HepG2 (cell line): Measurements from ENCODE around the gene DEFB124. TPM values are rescaled to one million over a fixed set of nuclear protein-coding genes. Genes with fewer than 3 reads are reported as not detected.

Source experiments
- ATAC-seq: fragments of 200-7000 bp; cut with Tn5 transposase; 3 replicates; pipeline ENCODE4 v1.9.1; 2020; ENCODE audit warnings: mild to moderate bottlenecking, moderate library complexity
- BruUV-seq: library from RNA; stranded (reverse); fragments of 400-500 nt; replicated peaks from 2 replicates; lab custom pipeline; 2021; lab: Mats Ljungman, UMichigan
- CTCF ChIA-PET: fragments of 300-600 bp; formaldehyde crosslinking; extraction: SDS; loops from one replicate; lab custom pipeline; 2021; ENCODE audit warnings: low total read pairs, inconsistent platforms, low intra/inter-chr PET ratio; lab: Yijun Ruan, JAX
- POLR2A ChIA-PET: fragments of 350-600 bp; sonication (Branson Sonifier 250); formaldehyde crosslinking; loops from one replicate; lab custom pipeline; 2020; ENCODE audit warnings: antibody characterized with exemption, inconsistent platforms; lab: Yijun Ruan, JAX
- DNase-seq: peaks from one replicate; pipeline ENCODE4 v3.0.0-alpha.2; 2015; ENCODE audit warnings: low spot score
- FAIRE-seq: peaks from 3 replicates; lab custom pipeline; 2011; peaks lifted over from hg19 to GRCh38; lab: Jason Lieb, UNC
- H2AFZ ChIP-seq: one replicate; pipeline ENCODE4 v1.6.1; 2011; ENCODE audit warnings: low read length, inconsistent platforms
- H3K27ac ChIP-seq: fragments of 300-600 bp; 3 replicates; pipeline ENCODE4 v1.8.0; 2011; ENCODE audit warnings: mixed run types, mild to moderate bottlenecking, mixed read lengths, low read length, inconsistent platforms; ENCODE audit not compliant: insufficient read depth; ENCODE audit errors: extremely low read length
- H3K27me3 ChIP-seq, 2 experiments: fragments of 200-600 bp in 1 of 2; 2 replicates in 1 of 2; 3 replicates in 1 of 2; pipeline versions ENCODE4 v1.6.0 to v1.8.0; 2011; ENCODE audit warnings: low read length in 2 of 2, mild to moderate bottlenecking in 2 of 2, moderate library complexity in 2 of 2, inconsistent platforms in 1 of 2; ENCODE audit not compliant: insufficient read depth in 2 of 2, control insufficient read depth in 1 of 2
- H3K36me3 ChIP-seq, 2 experiments: fragments of 200-600 bp in 1 of 2; replicated peaks in 1 of 2; 2 replicates in 1 of 2; 3 replicates in 1 of 2; pipeline versions ENCODE4 v1.5.1 to v1.8.0; 2011; ENCODE audit warnings: low read length in 2 of 2, inconsistent platforms in 1 of 2; ENCODE audit not compliant: insufficient read depth in 2 of 2, control insufficient read depth in 1 of 2
- H3K4me1 ChIP-seq: 2 replicates; pipeline ENCODE4 v1.5.1; 2012; ENCODE audit warnings: low read length, inconsistent platforms; ENCODE audit not compliant: insufficient read depth
- H3K4me2 ChIP-seq: 2 replicates; pipeline ENCODE4 v1.6.0; 2011; ENCODE audit warnings: low read depth, low read length, inconsistent platforms
- H3K4me3 ChIP-seq, 3 experiments: fragments of 200-600 bp in 1 of 3; sonication (generic), shearing (Covaris generic) in 1 of 3; replicated peaks in 1 of 3; 2 replicates each; pipeline ENCODE4 v1.5.1; 2011 to 2016; ENCODE audit warnings: low read length in 3 of 3, inconsistent platforms in 2 of 3, low read depth in 2 of 3, mild to moderate bottlenecking in 2 of 3, control low read depth in 1 of 3, mixed read lengths in 1 of 3; ENCODE audit not compliant: insufficient read depth in 1 of 3
- H3K79me2 ChIP-seq: one replicate; pipeline ENCODE4 v1.6.1; 2011; ENCODE audit warnings: low read length, inconsistent platforms; ENCODE audit not compliant: insufficient read depth
- H3K9ac ChIP-seq: 2 replicates; pipeline ENCODE4 v1.6.0; 2011; ENCODE audit warnings: mild to moderate bottlenecking, low read depth, low read length, inconsistent platforms; ENCODE audit not compliant: insufficient read depth
- H3K9me3 ChIP-seq: 2 replicates; pipeline ENCODE4 v1.5.1; 2012; ENCODE audit warnings: mild to moderate bottlenecking, low read length
- H4K20me1 ChIP-seq: 2 replicates; pipeline ENCODE4 v1.6.0; 2011; ENCODE audit warnings: inconsistent platforms, mild to moderate bottlenecking, low read length, moderate library complexity; ENCODE audit not compliant: insufficient read depth
- CBX1 ChIP-seq: IDR thresholded peaks from one replicate; pipeline ENCODE4 v1.6.1; 2016; ENCODE audit warnings: antibody characterized with exemption, low read depth
- CENPBD1 ChIP-seq: sonication (generic); formaldehyde crosslinking; IDR thresholded peaks from 2 replicates; pipeline ENCODE4 v1.8.0; 2022; ENCODE audit warnings: missing genetic modification reagents, low read depth, mild to moderate bottlenecking, borderline replicate concordance
- FOXK1 ChIP-seq: sonication (generic); formaldehyde crosslinking; IDR thresholded peaks from 2 replicates; pipeline ENCODE4 v1.4.0; 2020; ENCODE audit warnings: low read depth, missing genetic modification reagents, borderline replicate concordance
- JUND ChIP-seq: sonication (generic); formaldehyde crosslinking; IDR thresholded peaks from 2 replicates; pipeline ENCODE4 v1.8.0; 2022; ENCODE audit warnings: mild to moderate bottlenecking, missing genetic modification reagents
- STAT5B ChIP-seq: sonication (generic); formaldehyde crosslinking; IDR thresholded peaks from 2 replicates; pipeline ENCODE4 v1.4.0; 2020; ENCODE audit warnings: missing genetic modification reagents
- ZNF24 ChIP-seq: fragments of 450-650 bp; IDR thresholded peaks from 2 replicates; pipeline ENCODE4 v1.6.1; 2017; ENCODE audit warnings: antibody characterized with exemption, mild to moderate bottlenecking
- ZNF253 ChIP-seq: sonication (generic); formaldehyde crosslinking; IDR thresholded peaks from 2 replicates; pipeline ENCODE4 v1.8.0; 2022; ENCODE audit warnings: mild to moderate bottlenecking, missing genetic modification reagents, borderline replicate concordance
- ZNF274 ChIP-seq: sonication (generic); formaldehyde crosslinking; IDR thresholded peaks from 2 replicates; pipeline ENCODE4 v1.5.1; 2020; ENCODE audit warnings: mild to moderate bottlenecking, missing genetic modification reagents
- WGBS: methylation state at CpG from one replicate; pipeline ENCODE4 v1.1.6; 2017; ENCODE audit warnings: low lambda C conversion rate; 5-methylcytosine and 5-hydroxymethylcytosine counted together
- in situ Hi-C: cut with HindIII; loops from 2 replicates; pipeline ENCODE4 v1.10.0; 2017; ENCODE audit warnings: low pct_unique_long_range_greater_than_20kb; ENCODE audit not compliant: extremely low pct_ligation_motif_present
- intact Hi-C: fragments of 100-400 bp; cut with micrococcal nuclease; formaldehyde crosslinking; loops from one replicate; pipeline ENCODE4 v1.10.0; 2022; ENCODE audit not compliant: unreplicated experiment
- polyA plus RNA-seq, 8 experiments: library from polyadenylated mRNA; depleted of rRNA in 3 of 8; stranded (reverse) in 7 of 8; unstranded in 1 of 8; fragments of >200 nt; fragmentation: Illumina TruSeq in 4 of 8; extraction: Trizol in 4 of 8; gene quantifications; 2 replicates each; pipeline versions ENCODE4 v1.2.1 to v1.2.3, GENCODE V29; 2011 to 2016; ENCODE audit warnings: low read depth in 4 of 8, missing spikeins in 1 of 8, mixed read lengths in 1 of 8; ENCODE audit not compliant: insufficient read depth in 1 of 8
- total RNA-seq, 5 experiments: library from RNA; depleted of rRNA; stranded (reverse); fragments of >200 nt; fragmentation: Illumina TruSeq; extraction: Trizol; gene quantifications; 2 replicates each; pipeline ENCODE4 v1.2.3, GENCODE V29; 2016; ENCODE audit warnings: low read depth in 1 of 5
- TF ChIP-seq, protein P1 (sequence below), 2 experiments: sonication (generic) in 1 of 2; formaldehyde crosslinking in 1 of 2; IDR thresholded peaks; 2 replicates each; pipeline versions ENCODE4 v1.5.1 to v1.6.1; 2011 to 2020; ENCODE audit warnings: borderline replicate concordance in 1 of 2, low read depth in 1 of 2, low read length in 1 of 2, mild to moderate bottlenecking in 1 of 2, missing genetic modification reagents in 1 of 2, moderate library complexity in 1 of 2

Gene DEFB124
- total and polyA plus RNA-seq, 2 of the 13 experiments (the other 11 are each of a cell fraction or from before 2014, with no cell fraction given) = not detected

DNA sequence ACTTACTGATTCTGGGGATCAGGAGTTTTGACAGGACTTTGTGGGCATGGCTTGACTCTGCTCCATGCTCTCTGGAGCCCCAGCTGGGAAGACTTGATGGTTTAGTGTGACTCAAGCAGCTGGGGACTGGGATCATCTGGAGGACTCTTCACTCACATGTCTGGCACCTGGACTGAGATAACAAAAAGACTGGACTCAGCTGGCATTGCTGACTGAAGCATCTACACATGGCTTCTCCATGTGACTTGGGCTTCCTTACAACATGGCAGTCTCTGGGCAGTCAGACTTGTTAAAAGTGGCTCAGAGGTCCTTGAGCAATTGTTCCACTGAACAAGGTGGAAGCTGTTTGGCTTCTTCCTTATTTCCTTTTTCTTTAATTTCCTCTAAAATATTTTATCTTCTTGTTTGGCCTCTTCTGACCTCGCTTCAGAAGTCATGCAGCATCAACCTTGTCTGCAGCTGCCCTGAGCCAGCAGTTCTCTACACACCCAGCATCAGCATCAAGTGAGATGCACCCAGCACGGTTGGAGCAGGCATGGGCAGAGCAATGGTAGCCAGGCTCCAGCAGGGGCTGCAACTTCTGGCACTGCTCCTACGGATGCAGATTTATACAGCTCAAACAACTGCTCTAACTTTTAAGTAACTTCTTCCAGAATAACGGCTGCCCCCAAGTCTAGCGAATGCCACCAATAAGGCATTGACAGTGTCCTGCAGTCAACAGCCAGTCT is 33.8 kb upstream of the DEFB124 start (continued):
- no peak for TF ChIP-seq CENPBD1

DNA sequence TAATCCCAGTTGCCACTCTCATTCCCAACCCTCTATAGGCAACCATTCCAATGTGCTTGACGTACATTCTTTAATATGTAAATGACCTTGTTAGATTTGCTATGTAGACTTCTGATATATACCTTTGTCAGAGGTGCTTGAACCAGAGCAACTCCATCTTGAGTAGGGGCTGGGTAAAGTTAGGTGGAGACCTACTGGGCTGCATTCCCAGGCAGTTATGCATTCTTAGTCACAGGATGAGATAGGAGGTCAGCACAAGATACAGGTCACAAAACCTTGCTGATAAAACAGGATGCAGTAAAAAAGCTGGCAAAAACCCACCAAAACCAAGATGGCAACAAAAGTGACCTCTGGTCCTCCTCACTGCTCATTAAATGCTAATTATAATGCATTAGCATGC is 31.0 kb upstream of the DEFB124 start:
- no peak overlapping the region for H3K4me2 ChIP-seq
- TF ChIP-seq FOXK1 (CRISPR knock-in tag) (no peak), ZNF24 (no peak), STAT5B (CRISPR knock-in tag) (no peak), ZNF274 (CRISPR knock-in tag) (no peak), CBX1 (no peak), JUND (no peak), ZNF253 (CRISPR knock-in tag) (no peak)
- TF ChIP-seq, protein P1, sequence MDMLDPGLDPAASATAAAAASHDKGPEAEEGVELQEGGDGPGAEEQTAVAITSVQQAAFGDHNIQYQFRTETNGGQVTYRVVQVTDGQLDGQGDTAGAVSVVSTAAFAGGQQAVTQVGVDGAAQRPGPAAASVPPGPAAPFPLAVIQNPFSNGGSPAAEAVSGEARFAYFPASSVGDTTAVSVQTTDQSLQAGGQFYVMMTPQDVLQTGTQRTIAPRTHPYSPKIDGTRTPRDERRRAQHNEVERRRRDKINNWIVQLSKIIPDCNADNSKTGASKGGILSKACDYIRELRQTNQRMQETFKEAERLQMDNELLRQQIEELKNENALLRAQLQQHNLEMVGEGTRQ (IDR thresholded peaks at IDR 0.05; ENCODE audit: low read depth, low read length) = no peak
- TF ChIP-seq, protein P1 (CRISPR knock-in tag; IDR thresholded peaks at IDR 0.05; ENCODE audit: borderline replicate concordance) = no peak
- ChIA-PET CTCF (no interaction called here), POLR2A (no interaction called here)
- 28% methylated on average over 1 of the region's 1 CpG for WGBS
- no peaks in the 10 kb centered on the region for H3K9me3 ChIP-seq
- ATAC-seq (no peak), DNase-seq (no peak), FAIRE-seq (no peak)
- no peaks in the 10 kb centered on the region for H3K79me2 ChIP-seq
- BruUV-seq = no TSS peak
- H3K27ac ChIP-seq = no peak overlapping the region
- no peaks in the 10 kb centered on the region for H3K36me3 ChIP-seq
- intact Hi-C loops (no loop called here), in situ Hi-C loops (no loop called here)
- H3K4me3 ChIP-seq = no peak overlapping the region
- no peaks in the 10 kb centered on the region for H3K4me1 ChIP-seq
- no peaks in the 10 kb centered on the region for H4K20me1 ChIP-seq
- H3K27me3 ChIP-seq = peaks cover 0 to 15% of the 10 kb centered on the region in 2 experiments; a peak in 2 of 5 replicates
- H2AFZ ChIP-seq = no peak overlapping the region
- no peak overlapping the region for H3K9ac ChIP-seq
